Measurements from ENCODE around the gene SS18.

The SS18 gene

DNA sequence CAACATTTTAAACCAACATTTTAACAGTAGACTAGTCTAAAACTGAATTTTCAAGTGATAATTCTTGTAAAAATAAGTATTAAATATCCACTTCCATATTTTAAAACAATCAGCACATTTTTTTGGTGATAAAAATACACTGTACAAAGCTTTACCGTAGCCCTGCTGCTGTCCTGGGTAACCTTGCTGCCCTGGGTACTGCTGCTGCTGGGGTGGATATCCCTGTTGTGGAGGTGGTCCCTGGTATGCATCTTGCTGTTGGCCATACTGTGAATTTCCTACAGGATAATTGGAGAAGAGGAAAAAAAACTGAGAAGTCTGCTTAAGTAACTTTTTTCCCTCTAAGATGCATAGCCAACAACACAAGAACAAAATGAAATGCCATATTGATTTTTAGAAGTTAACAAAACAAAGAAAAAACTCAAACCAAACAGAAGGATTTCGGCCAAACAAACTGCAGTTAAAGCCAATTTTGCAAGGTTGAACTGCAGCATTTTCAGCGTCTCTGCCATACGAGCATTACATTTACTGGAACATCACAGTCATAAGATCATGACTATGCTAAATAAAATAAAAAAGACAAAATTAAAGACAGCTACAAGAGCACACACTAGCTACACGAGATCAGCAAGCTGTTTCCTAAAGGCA lies 55.4 kb downstream of the SS18 start:
- no peak for DNase-seq (ENCODE audit: low read depth)
- TF ChIP-seq, protein P1, sequence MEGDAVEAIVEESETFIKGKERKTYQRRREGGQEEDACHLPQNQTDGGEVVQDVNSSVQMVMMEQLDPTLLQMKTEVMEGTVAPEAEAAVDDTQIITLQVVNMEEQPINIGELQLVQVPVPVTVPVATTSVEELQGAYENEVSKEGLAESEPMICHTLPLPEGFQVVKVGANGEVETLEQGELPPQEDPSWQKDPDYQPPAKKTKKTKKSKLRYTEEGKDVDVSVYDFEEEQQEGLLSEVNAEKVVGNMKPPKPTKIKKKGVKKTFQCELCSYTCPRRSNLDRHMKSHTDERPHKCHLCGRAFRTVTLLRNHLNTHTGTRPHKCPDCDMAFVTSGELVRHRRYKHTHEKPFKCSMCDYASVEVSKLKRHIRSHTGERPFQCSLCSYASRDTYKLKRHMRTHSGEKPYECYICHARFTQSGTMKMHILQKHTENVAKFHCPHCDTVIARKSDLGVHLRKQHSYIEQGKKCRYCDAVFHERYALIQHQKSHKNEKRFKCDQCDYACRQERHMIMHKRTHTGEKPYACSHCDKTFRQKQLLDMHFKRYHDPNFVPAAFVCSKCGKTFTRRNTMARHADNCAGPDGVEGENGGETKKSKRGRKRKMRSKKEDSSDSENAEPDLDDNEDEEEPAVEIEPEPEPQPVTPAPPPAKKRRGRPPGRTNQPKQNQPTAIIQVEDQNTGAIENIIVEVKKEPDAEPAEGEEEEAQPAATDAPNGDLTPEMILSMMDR (IDR thresholded peaks at IDR 0.05; ENCODE audit: low read length, missing control alignments), result no peak
- H3K4me3 ChIP-seq (replicated peaks; ENCODE audit: low read depth, low read length), result no peak overlapping the region

DNA sequence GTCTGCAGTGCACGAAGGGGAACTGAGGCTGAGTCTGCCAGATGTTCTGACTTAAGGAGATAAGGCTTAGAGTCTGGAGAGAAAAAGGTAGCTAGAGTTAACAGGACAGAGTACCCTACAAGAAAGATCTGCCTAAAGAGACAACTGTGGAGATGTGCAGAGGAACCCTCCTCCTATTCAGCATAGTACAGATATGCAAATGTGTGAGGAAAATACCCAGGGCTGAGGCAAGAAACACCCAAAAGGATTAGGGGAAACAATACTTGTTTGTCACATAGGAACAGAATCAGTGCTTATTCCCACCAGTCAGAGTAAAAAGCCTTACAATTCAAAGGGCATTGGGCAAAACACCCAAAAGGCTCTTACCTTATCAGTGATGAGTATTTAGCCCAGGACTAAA lies 67.8 kb downstream of the SS18 start:
- no peak for DNase-seq (ENCODE audit: low read depth)
- TF ChIP-seq, protein P1 (IDR thresholded peaks at IDR 0.05; ENCODE audit: low read length, missing control alignments), result no peak
- no peak overlapping the region for H3K4me3 ChIP-seq (replicated peaks; ENCODE audit: low read depth, low read length)

DNA sequence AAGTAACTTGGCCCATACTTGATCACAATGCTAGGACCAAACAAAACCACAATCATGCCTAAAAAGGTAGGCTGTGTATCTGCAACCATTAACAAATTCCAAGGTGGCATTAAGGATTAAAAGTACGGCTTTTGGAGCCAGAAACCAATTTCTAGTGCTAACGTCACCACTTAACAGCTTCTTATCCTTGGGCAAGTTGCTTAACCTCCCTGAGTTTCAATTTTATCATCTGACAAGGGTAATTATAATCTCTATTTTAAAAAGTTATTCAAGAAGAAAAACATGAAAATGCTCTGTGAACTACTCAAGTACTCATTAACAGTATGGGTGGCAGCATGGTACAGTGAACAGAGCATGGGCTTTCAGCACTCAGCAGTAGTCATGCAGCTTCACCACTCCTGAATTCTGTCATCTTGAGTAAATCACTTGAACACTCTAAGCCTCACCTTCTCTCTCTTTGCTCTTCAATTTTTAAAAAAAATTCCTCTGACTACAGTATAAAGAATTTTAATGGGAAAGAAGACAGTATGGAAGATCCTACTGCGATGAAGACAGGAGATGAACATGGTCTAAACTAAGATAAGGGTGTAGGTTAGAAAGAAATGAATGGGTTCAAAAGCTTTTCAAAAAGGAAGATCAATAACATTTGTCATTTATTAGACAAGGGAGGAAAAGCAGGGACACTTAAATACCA lies 69.2 kb downstream of the SS18 start:
- TF ChIP-seq, protein P1 (IDR thresholded peaks at IDR 0.05; ENCODE audit: low read length, missing control alignments), result no peak
- H3K4me3 ChIP-seq (replicated peaks; ENCODE audit: low read depth, low read length), result no peak overlapping the region
- no peak for DNase-seq (ENCODE audit: low read depth)

DNA sequence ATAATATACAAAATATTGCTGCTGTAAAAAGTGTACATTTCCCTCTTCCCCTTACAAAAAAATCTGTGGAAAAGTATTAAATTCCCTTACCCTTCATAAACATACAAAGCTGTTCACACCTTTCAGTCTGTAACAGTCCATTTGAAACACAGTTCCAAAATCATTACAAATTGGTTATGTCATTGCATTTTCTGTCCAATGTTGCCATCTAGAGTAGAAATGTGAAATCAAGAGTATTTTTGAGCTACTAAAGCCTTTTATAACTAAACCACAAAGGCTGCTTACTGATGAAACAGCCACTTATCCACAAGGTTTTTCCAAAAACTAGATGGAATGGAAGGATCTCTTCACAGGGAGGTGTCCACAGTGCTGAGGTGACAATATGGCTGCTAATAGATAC lies 72.5 kb downstream of the SS18 start:
- no peak overlapping the region for H3K4me3 ChIP-seq (replicated peaks; ENCODE audit: low read depth, low read length)
- TF ChIP-seq, protein P1 (IDR thresholded peaks at IDR 0.05; ENCODE audit: low read length, missing control alignments), result no peak
- DNase-seq (ENCODE audit: low read depth), result no peak

DNA sequence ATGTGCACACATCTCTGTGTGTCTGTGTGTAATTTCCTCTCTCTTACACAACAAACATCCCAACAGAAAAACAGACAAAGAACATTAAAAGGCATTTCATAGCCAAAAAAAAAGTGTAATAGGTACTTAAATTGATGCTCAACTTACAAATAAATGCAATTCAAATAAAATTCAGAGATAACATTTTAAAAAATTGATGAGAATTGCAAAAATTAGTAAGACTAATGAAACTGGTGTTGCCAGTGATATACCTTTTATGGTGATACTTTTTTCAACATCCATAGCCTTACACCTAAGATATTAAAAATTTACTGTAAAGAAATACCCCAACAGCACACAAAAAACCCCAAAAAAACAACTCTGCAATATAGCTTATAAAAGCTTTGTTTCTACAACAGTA lies 76.0 kb downstream of the SS18 start:
- no peak overlapping the region for H3K4me3 ChIP-seq (replicated peaks; ENCODE audit: low read depth, low read length)
- TF ChIP-seq, protein P1 (IDR thresholded peaks at IDR 0.05; ENCODE audit: low read length, missing control alignments), result no peak
- no peak for DNase-seq (ENCODE audit: low read depth)

DNA sequence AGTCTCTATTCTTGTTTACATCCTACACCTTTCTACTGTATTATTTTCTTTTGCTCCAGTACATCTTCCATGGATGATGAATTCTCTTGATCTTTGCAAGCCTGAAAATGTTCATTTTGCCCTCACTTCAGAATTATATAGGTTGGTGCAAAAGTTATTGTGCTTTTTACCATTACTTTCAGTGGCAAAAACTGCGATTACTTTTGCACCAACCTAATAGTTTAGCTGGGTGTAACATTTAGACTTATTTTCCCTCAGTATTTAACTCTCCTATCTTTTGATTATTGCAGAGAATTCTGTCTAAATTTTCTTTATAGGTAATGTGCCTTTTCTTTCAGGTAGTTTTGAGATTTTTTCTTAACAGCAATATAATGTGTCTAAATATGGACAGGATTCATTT lies 81.8 kb downstream of the SS18 start:
- H3K4me3 ChIP-seq (replicated peaks; ENCODE audit: low read depth, low read length), result no peak overlapping the region
- TF ChIP-seq, protein P1 (IDR thresholded peaks at IDR 0.05; ENCODE audit: low read length, missing control alignments), result no peak
- DNase-seq (ENCODE audit: low read depth), result no peak

DNA sequence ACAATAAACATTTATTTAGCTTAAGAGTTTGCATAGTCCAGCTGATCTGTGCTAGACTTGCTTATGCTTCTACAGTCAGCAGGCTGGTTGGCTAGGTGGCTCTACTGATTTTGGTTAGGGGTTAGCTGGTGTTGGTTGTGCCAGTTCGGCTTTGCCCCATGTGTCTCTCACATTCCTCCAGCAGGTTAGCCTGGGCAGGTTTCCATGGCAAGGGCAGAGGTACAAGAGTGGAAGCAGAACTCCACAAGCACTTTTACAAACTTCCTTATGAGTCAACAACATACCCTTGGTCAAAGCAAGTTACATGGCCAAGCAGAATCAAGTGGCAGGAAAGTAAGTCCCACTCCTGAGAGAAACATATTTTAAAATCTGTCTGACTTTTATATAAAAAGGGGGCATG lies 82.3 kb downstream of the SS18 start:
- TF ChIP-seq, protein P1 (IDR thresholded peaks at IDR 0.05; ENCODE audit: low read length, missing control alignments), result no peak
- no peak overlapping the region for H3K4me3 ChIP-seq (replicated peaks; ENCODE audit: low read depth, low read length)
- DNase-seq (ENCODE audit: low read depth), result no peak
